ENCODE results near the gene LONP1.

The LONP1 gene

GRCh38 chr19:5667751-5668271 lies 52.1 kb downstream of the LONP1 start:
- Mint-ChIP-seq H3K4me1 (ENCODE audit: low read depth) (peaks cover 9% of the 10 kb centered on the region), H3K4me3 (no peak overlapping the region), H3K36me3 (ENCODE audit: low read depth) (peaks cover 96% of the 10 kb centered on the region), H3K27me3 (no peaks in the 10 kb centered on the region), H3K9me3 (no peaks in the 10 kb centered on the region), H3K27ac (peak overlapping the region; percentile 38)
- no peak for DNase-seq

- peak overlapping the region; percentile 6 for H3K27ac Mint-ChIP-seq
- no peak for DNase-seq
- peaks cover 9% of the 10 kb centered on the region for H3K4me1 Mint-ChIP-seq (ENCODE audit: low read depth)
- H3K9me3 Mint-ChIP-seq = no peaks in the 10 kb centered on the region
- no peak overlapping the region for H3K4me3 Mint-ChIP-seq
- H3K27me3 Mint-ChIP-seq = no peaks in the 10 kb centered on the region
- H3K36me3 Mint-ChIP-seq (ENCODE audit: low read depth) = peaks cover 95% of the 10 kb centered on the region
These were observed 52.9 kb downstream of the LONP1 start for GRCh38 chr19:5666921-5667610.

DNA sequence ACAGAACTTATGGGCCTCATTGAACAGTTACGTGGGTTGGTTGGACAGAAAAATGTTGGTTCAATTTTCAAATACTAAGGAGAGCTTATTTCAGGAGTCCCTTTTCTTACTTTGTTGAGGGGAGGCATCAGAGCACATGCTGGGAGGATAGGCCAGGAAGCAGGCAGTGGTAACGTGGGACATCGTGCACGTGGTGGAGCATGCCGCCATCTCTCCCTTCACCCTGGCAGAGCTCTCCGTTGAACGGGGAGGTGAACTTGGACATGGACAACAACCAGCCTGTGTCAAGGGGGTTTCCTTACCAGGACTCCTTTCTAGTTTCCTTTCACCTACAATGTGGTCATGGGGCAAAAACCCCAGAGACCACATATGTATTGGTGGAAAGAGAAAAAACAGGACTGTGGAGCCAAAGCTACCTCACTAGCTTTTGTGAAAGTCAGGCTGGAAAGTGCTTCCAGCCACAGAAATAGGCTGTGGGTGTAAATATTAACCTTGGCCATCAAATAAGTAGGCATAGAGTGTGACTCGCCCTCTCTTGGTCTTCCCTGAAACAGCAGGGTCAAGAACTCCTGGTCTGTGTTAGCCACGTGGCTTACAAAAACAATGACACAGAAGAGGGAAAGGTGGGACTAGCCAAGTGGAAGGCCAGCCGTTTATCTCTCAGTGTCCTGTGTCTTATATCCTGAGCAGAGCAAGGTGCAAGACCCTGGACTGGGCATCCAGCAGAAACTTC lies 54.0 kb downstream of the LONP1 start:
- H3K4me3 Mint-ChIP-seq = no peak overlapping the region
- no peaks in the 10 kb centered on the region for H3K27me3 Mint-ChIP-seq
- H3K36me3 Mint-ChIP-seq (ENCODE audit: low read depth) = peaks cover 94% of the 10 kb centered on the region
- H3K27ac Mint-ChIP-seq = peak overlapping the region; percentile 76
- peaks cover 9% of the 10 kb centered on the region for H3K4me1 Mint-ChIP-seq (ENCODE audit: low read depth)
- no peaks in the 10 kb centered on the region for H3K9me3 Mint-ChIP-seq
- no peak for DNase-seq

- H3K27ac Mint-ChIP-seq = peak overlapping the region; percentile 76
- H3K4me3 Mint-ChIP-seq = no peak overlapping the region
- H3K27me3 Mint-ChIP-seq = no peaks in the 10 kb centered on the region
- H3K9me3 Mint-ChIP-seq = no peaks in the 10 kb centered on the region
- no peak for DNase-seq
- H3K36me3 Mint-ChIP-seq (ENCODE audit: low read depth) = peaks cover 96% of the 10 kb centered on the region
- peaks cover 9% of the 10 kb centered on the region for H3K4me1 Mint-ChIP-seq (ENCODE audit: low read depth)
These were observed 55.4 kb downstream of the LONP1 start for GRCh38 chr19:5664515-5664914.

DNA sequence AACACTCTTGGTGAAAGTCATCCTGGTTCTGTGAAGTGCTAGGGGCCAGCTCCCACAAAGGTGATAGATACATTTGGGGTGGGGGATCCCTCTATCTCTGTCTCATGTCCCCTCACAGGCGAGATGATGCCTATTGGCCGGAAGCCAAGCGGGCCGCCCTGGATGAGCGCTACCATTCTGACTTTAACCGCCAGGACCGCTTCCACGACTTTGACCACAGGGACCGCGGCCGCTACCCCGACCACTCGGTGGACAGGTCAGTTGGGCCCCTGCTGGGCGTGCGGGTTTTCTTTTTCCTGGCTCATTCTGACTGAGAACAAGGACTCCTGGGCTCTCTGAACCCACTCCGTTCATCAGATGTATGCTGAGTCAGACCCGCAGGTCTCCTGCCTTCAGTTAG lies 56.0 kb downstream of the LONP1 start:
- peak overlapping the region; percentile 76 for H3K27ac Mint-ChIP-seq
- peaks cover 9% of the 10 kb centered on the region for H3K4me1 Mint-ChIP-seq (ENCODE audit: low read depth)
- H3K9me3 Mint-ChIP-seq = no peaks in the 10 kb centered on the region
- H3K36me3 Mint-ChIP-seq (ENCODE audit: low read depth) = peaks cover 96% of the 10 kb centered on the region
- no peaks in the 10 kb centered on the region for H3K27me3 Mint-ChIP-seq
- no peak for DNase-seq
- no peak overlapping the region for H3K4me3 Mint-ChIP-seq

DNA sequence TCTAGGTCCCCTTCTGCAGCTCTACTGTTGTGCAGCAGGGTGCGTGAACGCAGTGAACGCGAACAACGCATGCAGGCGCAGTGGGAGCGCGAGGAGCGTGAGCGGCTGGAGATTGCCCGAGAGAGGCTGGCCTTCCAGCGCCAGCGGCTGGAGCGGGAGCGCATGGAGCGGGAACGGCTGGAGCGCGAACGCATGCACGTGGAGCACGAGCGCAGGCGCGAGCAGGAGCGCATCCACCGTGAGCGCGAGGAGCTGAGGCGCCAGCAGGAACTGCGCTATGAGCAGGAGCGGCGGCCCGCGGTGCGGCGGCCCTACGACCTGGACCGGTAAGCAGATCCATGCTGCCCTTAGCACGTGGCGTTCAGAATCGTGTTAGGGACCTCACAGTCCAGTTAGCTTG lies 58.5 kb downstream of the LONP1 start:
- DNase-seq = no peak
- no peaks in the 10 kb centered on the region for H3K27me3 Mint-ChIP-seq
- no peaks in the 10 kb centered on the region for H3K9me3 Mint-ChIP-seq
- H3K36me3 Mint-ChIP-seq (ENCODE audit: low read depth) = peaks cover 96% of the 10 kb centered on the region
- peak overlapping the region; percentile 22 for H3K27ac Mint-ChIP-seq
- H3K4me3 Mint-ChIP-seq = no peak overlapping the region
- H3K4me1 Mint-ChIP-seq (ENCODE audit: low read depth) = peaks cover 9% of the 10 kb centered on the region

DNA sequence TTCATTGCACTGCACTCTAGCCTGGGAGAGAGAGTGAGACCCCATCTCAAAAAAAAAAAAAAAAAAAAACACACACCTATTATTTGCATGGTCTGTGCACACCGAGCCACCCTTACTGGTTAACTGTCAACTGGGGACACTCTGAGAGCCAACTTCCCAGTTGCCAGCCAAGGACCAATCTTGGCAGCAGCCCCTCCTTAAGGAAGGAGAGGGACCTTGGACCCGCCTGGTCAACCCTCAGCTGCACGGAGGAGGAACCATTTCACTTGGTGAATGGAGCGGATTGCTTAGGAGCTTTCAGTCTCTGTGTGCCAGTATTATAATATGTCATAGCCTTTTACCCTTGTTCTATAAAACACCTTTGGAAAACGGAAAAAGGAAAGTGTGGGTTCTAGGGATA lies 64.5 kb downstream of the LONP1 start:
- no peak for DNase-seq
- no peaks in the 10 kb centered on the region for H3K4me1 Mint-ChIP-seq (ENCODE audit: low read depth)
- no peaks in the 10 kb centered on the region for H3K27me3 Mint-ChIP-seq
- peaks cover 96% of the 10 kb centered on the region for H3K36me3 Mint-ChIP-seq (ENCODE audit: low read depth)
- H3K27ac Mint-ChIP-seq = no peak overlapping the region
- H3K9me3 Mint-ChIP-seq = no peaks in the 10 kb centered on the region
- no peak overlapping the region for H3K4me3 Mint-ChIP-seq

DNA sequence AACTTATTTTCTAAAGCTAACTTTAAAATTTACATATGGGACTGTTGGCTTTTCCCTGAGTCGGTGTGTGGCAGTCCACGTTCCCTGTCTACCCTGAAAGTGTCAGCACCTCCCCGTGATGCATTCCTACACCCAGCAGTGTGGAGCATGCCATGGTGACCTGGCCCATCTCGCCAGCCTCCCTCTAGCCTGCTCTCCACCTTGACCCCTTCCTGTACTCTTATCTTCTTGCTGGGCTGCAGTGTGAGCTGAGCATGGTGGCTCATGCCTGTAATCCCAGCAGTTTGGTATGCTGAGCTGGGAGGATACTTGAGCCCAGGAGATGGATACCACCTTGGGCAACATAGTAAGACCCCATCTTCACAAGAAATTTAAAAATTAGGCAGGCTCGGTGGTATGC lies 65.0 kb downstream of the LONP1 start:
- peaks cover 96% of the 10 kb centered on the region for H3K36me3 Mint-ChIP-seq (ENCODE audit: low read depth)
- H3K9me3 Mint-ChIP-seq = no peaks in the 10 kb centered on the region
- H3K4me1 Mint-ChIP-seq (ENCODE audit: low read depth) = no peaks in the 10 kb centered on the region
- H3K27me3 Mint-ChIP-seq = no peaks in the 10 kb centered on the region
- no peak overlapping the region for H3K4me3 Mint-ChIP-seq
- no peak overlapping the region for H3K27ac Mint-ChIP-seq
- no peak for DNase-seq

DNA sequence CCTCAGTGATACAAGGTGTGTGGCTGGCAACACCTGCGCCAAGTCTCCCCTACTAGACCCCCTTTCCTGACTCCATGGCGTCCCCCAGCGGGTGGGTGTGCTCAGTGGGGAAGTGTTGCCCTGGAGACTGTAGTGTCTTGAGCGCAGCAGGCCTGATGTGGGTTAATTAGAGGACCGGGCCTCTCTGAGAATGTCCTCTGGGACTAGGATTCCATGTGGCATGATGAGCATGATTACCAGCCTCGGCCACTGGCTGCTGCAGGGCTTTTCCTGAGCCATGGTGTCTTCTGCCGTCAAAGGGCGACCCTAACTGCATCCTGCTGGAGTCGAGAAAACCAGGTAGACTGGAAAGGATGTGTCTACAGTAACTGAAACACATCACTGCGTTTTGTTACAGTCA lies 67.7 kb downstream of the LONP1 start:
- no peaks in the 10 kb centered on the region for H3K9me3 Mint-ChIP-seq
- DNase-seq = no peak

DNA sequence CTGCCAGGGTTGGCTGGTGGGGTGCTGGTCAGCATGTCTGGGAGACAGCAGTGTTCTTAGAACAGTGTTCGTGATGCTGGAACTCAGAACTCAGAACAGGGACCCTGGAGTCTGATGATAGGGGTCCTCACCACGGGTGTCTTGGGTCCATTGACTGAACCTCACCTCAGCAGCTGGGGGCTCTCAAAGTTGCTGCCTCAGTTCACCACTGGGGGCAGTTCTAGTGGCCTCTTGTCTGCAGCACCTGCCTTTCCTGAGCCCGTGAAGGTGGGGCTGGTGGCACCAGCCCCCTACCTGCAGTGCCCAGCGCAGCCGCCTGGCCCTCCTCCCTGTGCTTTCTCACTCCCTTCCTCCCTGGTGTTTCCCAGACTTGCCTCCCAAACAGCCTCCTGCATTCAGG lies 68.6 kb downstream of the LONP1 start:
- Mint-ChIP-seq H3K4me3 (no peak overlapping the region), H3K27me3 (no peaks in the 10 kb centered on the region), H3K36me3 (ENCODE audit: low read depth) (peaks cover 92% of the 10 kb centered on the region), H3K27ac (no peak overlapping the region), H3K4me1 (ENCODE audit: low read depth) (no peaks in the 10 kb centered on the region), H3K9me3 (no peaks in the 10 kb centered on the region)
- no peak for DNase-seq

More for the DNA sequence above, 67.7 kb downstream of the LONP1 start:
- Mint-ChIP-seq H3K36me3 (ENCODE audit: low read depth) (peaks cover 90% of the 10 kb centered on the region), H3K27ac (peak overlapping the region; percentile 37), H3K4me3 (no peak overlapping the region), H3K27me3 (no peaks in the 10 kb centered on the region), H3K4me1 (ENCODE audit: low read depth) (no peaks in the 10 kb centered on the region)

DNA sequence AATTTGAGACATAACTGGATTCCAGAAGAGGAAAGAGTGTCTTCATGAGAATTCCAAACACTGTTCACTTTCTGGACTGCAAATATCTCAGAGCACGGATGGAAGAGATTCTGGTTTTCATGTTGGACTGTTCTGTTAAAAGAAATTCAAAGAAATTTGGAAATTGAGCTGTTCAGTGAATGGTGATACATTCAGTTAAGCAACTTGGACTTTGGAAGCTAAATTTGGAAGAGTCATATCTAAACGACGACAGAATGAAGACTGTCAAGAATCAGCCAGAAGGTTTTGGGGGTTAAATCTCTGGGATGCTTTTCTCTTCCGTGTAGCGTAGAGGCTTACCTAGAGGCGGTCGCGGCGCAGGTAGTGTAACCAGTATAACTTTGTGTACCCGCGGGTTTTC lies 71.5 kb downstream of the LONP1 start:
- no peaks in the 10 kb centered on the region for H3K27me3 Mint-ChIP-seq
- no peak overlapping the region for H3K4me3 Mint-ChIP-seq
- no peak overlapping the region for H3K27ac Mint-ChIP-seq
- H3K4me1 Mint-ChIP-seq (ENCODE audit: low read depth) = peaks cover 14% of the 10 kb centered on the region
- H3K9me3 Mint-ChIP-seq = no peaks in the 10 kb centered on the region
- peaks cover 94% of the 10 kb centered on the region for H3K36me3 Mint-ChIP-seq (ENCODE audit: low read depth)
- DNase-seq = no peak

DNA sequence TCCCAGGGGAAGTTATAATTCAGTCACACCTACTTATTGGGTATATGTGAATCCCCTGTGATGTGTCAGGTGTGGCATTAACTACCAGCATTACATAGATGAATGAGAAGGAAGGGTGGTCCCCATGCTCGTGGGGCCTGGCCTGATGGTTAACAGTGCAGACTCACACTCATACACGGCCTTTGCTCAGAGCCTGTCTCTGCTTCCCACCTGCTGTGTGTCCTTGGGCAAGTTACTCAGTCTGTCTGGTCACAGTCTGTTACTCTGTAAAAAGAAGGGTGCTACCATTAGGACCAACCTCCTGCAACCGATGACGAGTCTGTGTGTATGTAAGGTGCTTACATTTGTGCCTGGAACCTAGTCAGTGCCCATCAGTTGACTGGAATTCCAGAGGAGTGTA lies 73.2 kb downstream of the LONP1 start:
- Mint-ChIP-seq H3K9me3 (no peaks in the 10 kb centered on the region), H3K4me1 (ENCODE audit: low read depth) (peaks cover 27% of the 10 kb centered on the region), H3K36me3 (ENCODE audit: low read depth) (peaks cover 93% of the 10 kb centered on the region), H3K27ac (peak overlapping the region; percentile 66), H3K27me3 (no peaks in the 10 kb centered on the region), H3K4me3 (no peak overlapping the region)
- DNase-seq = no peak

DNA sequence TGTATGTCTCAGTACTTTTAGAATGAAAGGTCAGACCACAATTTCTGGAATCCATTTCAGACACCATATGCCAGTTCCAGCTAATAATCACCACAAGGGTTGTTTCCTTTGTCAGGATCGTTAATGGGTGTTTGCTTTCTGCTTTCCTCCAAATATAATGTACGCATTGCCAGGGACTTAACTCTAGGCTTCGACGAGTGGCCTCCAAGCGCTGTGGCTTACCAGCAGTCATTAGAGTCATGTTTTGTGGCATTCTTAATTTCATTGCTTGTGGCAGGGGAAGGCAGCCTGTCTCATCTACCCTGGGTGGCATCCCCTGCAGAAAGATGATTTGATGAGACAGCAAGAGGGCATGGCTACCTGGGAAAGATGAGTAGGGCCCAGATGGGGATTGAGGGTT lies 74.5 kb downstream of the LONP1 start:
- no peak for DNase-seq
- H3K9me3 Mint-ChIP-seq = no peaks in the 10 kb centered on the region
- H3K27me3 Mint-ChIP-seq = no peaks in the 10 kb centered on the region
- H3K36me3 Mint-ChIP-seq (ENCODE audit: low read depth) = peaks cover 93% of the 10 kb centered on the region
- H3K4me1 Mint-ChIP-seq (ENCODE audit: low read depth) = peaks cover 32% of the 10 kb centered on the region
- H3K4me3 Mint-ChIP-seq = no peak overlapping the region
- H3K27ac Mint-ChIP-seq = peak overlapping the region; percentile 77

GRCh38 chr19:5644037-5644436 lies 75.9 kb downstream of the LONP1 start:
- no peak for DNase-seq
- Mint-ChIP-seq H3K36me3 (ENCODE audit: low read depth) (peaks cover 93% of the 10 kb centered on the region), H3K27me3 (no peaks in the 10 kb centered on the region), H3K27ac (peak overlapping the region; percentile 66), H3K4me3 (no peak overlapping the region), H3K9me3 (no peaks in the 10 kb centered on the region), H3K4me1 (ENCODE audit: low read depth) (peaks cover 34% of the 10 kb centered on the region)

DNA sequence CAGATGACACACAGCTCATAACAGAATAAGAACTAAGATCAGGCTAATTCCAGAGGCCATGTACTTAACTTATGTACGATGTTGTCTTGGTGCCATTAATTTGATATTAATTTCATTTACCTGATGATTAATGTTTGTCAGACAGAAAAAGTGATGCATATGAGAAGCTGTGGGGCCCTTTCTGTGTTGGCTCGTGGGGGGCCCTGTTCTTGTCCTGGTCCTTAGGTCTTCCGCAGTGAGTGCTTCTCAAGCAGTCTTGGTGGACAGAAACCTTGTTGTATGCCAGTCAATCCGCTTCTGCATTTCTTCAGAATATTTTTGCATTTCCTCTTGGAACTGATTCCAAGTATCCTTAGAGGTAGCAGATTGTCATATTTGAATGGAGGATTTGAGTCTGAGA lies 76.9 kb downstream of the LONP1 start:
- Mint-ChIP-seq H3K27me3 (no peaks in the 10 kb centered on the region), H3K4me3 (no peak overlapping the region), H3K4me1 (ENCODE audit: low read depth) (peaks cover 37% of the 10 kb centered on the region), H3K27ac (peak overlapping the region; percentile 37), H3K36me3 (ENCODE audit: low read depth) (peaks cover 91% of the 10 kb centered on the region), H3K9me3 (no peaks in the 10 kb centered on the region)
- no peak for DNase-seq
